AG09319 (cell line): Measurements from ENCODE around the gene CCT6B.
"Not testable (repeated sequence)": the region's sequence is repeated elsewhere in the genome, so short reads cannot be mapped to it uniquely, and the experiment has no call there.

ENCODE experiments used
- DNase-seq: peaks from one replicate; pipeline ENCODE4 v3.0.0-alpha.2; 2010; ENCODE audit warnings: low read depth; ENCODE audit errors: extremely low read depth
- CTCF ChIP-seq: IDR thresholded peaks from 2 replicates; pipeline ENCODE4 v1.5.1; 2011; ENCODE audit warnings: low read depth, mild to moderate bottlenecking, inconsistent platforms, low read length, moderate library complexity

The CCT6B gene

GRCh38 chr17:34980353-34980680, 19.1 kb upstream of the CCT6B start, which contains the start of gene LIG3:
Gene LIG3 (plus strand): TSS chr17:34980512. CDS start chr17:34983006, 2,494 bp downstream.
- peak; percentile 85 for DNase-seq
- no peak for TF ChIP-seq CTCF

GRCh38 chr17:34979650-34980352, 18.5 kb upstream of the CCT6B start:
- no peak for TF ChIP-seq CTCF
- DNase-seq: no peak

GRCh38 chr17:34979153-34979552, 17.9 kb upstream of the CCT6B start:
- no peak for DNase-seq
- TF ChIP-seq CTCF: no peak

- no peak for DNase-seq
- no peak for TF ChIP-seq CTCF
Observed at GRCh38 chr17:34974794-34975785, 13.8 kb upstream of the CCT6B start.

- DNase-seq: no peak
- TF ChIP-seq CTCF: no peak
Observed at GRCh38 chr17:34974179-34974578, 12.9 kb upstream of the CCT6B start.

GRCh38 chr17:34958438-34958837, 2.8 kb downstream of the CCT6B start:
- TF ChIP-seq CTCF: no peak
- DNase-seq: no peak

GRCh38 chr17:34950780-34951179, 10.5 kb downstream of the CCT6B start:
- DNase-seq: not testable (repeated sequence)
